Heart right ventricle (tissue), 16 donors: ENCODE data around the gene EYS. TPM values are rescaled to one million over a fixed set of nuclear protein-coding genes. Genes with fewer than 3 reads are reported as not detected.

Experiments used
- ATAC-seq, 8 donors: fragments of 200-7000 bp; cut with Tn5 transposase; one replicate each; pipeline ENCODE4 v1.9.1; 2020; ENCODE audit warnings: mild to moderate bottlenecking in 8 of 8, moderate library complexity in 8 of 8, moderate number of reproducible peaks in 1 of 8
- DNase-seq, 2 donors: peaks; one replicate each; pipeline ENCODE4 v3.0.0-alpha.2; 2020
- H3K27ac ChIP-seq, 10 donors: fragments of 200-600 bp; sonication (generic) in 2 of 10; one replicate each; pipeline versions ENCODE4 v1.5.0 to v1.8.0; 2020 to 2022; ENCODE audit warnings: mild to moderate bottlenecking in 3 of 10
- H3K27me3 ChIP-seq, 7 donors: fragments of 200-600 bp; one replicate each; pipeline ENCODE4 v1.8.0; 2021 to 2022; ENCODE audit warnings: mild to moderate bottlenecking in 2 of 7
- H3K36me3 ChIP-seq, 9 donors: fragments of 200-600 bp; sonication (generic) in 1 of 9; one replicate each; pipeline versions ENCODE4 v1.5.0 to v1.8.0; 2020 to 2022; ENCODE audit warnings: mild to moderate bottlenecking in 2 of 9
- H3K4me1 ChIP-seq, 9 donors: fragments of 200-600 bp; sonication (generic) in 1 of 9; one replicate each; pipeline versions ENCODE4 v1.5.0 to v1.8.0; 2020 to 2022; ENCODE audit warnings: mild to moderate bottlenecking in 4 of 9
- H3K4me3 ChIP-seq, 10 donors: fragments of 200-600 bp; sonication (generic) in 2 of 10; one replicate each; pipeline versions ENCODE4 v1.5.0 to v1.8.0; 2020 to 2022; ENCODE audit warnings: mild to moderate bottlenecking in 7 of 10, moderate library complexity in 2 of 10
- H3K9me3 ChIP-seq, 11 donors: fragments of 200-600 bp in 10 of 11; sonication (generic) in 2 of 11; one replicate each; pipeline versions ENCODE4 v1.5.0 to v1.8.0; 2013 to 2022; ENCODE audit warnings: mild to moderate bottlenecking in 2 of 11, control low read depth in 1 of 11, moderate library complexity in 1 of 11
- WGBS, 2 donors: extraction: QIAGEN DNeasy Blood & Tissue Kit; methylation state at CpG; one replicate each; pipeline ENCODE4 v1.1.7; 2013; ENCODE audit warnings: inconsistent platforms in 1 of 2; 5-methylcytosine and 5-hydroxymethylcytosine counted together
- intact Hi-C, 10 donors: fragments of 100-400 bp; cut with DNase I; formaldehyde crosslinking; loops; one replicate each; pipeline versions ENCODE4 v1.11.1 to v1.14.2; 2022
- polyA plus RNA-seq, 2 donors: library from polyadenylated mRNA; stranded (reverse); fragments of 200-250 nt; gene quantifications; one replicate each; pipeline ENCODE4 v1.2.3, GENCODE V29; 2013
- total RNA-seq, 10 donors: library from RNA; stranded (reverse); fragmentation: NEBNext Ultra II Directional in 3 of 10; extraction: Animal tissue kit (Norgen Biotek cat#: 25700) in 3 of 10; gene quantifications; one replicate each; pipeline versions ENCODE4 v1.2.1 to v1.2.4, GENCODE V29; 2021 to 2023
- TF ChIP-seq, protein P1 (sequence below), 9 donors: fragments of 200-600 bp; sonication (generic) in 2 of 9; IDR thresholded peaks; one replicate each; pipeline versions ENCODE4 v1.5.0 to v1.8.0; 2021 to 2022; ENCODE audit warnings: antibody characterized with exemption in 9 of 9, mild to moderate bottlenecking in 5 of 9, moderate library complexity in 1 of 9
- donor health status: Arrhythmogenic right ventricular cardiomyopathy.
- donor health status: ischemic (EF 13 %, LVEDD 7.1; RV severe dilation, severe dysfunction).
- donor health status: healthy with polysubstance abuse.
- donor health status: DM: no; HTN: yes; CAD: no.
- donor health status: DM: no; HTN: no; CAD: no.
- donor health status: ischemic (EF 25% LVEDD 6.9; RV normal size, moderate dysfunction).
- donor health status: ischemic (EF 25% LVEDD 5.7; RV mildly dilated, moderate dysfunction).
- donor health status: healthy.
- donor health status: DM: yes; HTN: yes; CAD: no.
- donor health status: Ischemic cardiomyopathy.
- donor health status: ischemic (EF 35%, LVEDD 5.7; RV mildly dilated, moderate dysfunction).
- donor health status: nonischemic (EF 11% LVEDD 7.7; RV severe dilation, severe dysfunction).
- donor health status: DM: yes; HTN: yes; CAD: no.
- donor health status: PGD.
- donor health status: ischemic (EF 29% LVEDD 5.4; RV normal size, mild dysfunction).
- donor health status: nonischemic (EF 23%, LVEDD 6.1; RV moderate dilation, normal function).

EYS gene
- total and polyA plus RNA-seq, 12 donors: 0.02 to 0.40 (median 0.18) TPM; not detected in 8

- intact Hi-C loops: no loop called here
- TF ChIP-seq, protein P1, sequence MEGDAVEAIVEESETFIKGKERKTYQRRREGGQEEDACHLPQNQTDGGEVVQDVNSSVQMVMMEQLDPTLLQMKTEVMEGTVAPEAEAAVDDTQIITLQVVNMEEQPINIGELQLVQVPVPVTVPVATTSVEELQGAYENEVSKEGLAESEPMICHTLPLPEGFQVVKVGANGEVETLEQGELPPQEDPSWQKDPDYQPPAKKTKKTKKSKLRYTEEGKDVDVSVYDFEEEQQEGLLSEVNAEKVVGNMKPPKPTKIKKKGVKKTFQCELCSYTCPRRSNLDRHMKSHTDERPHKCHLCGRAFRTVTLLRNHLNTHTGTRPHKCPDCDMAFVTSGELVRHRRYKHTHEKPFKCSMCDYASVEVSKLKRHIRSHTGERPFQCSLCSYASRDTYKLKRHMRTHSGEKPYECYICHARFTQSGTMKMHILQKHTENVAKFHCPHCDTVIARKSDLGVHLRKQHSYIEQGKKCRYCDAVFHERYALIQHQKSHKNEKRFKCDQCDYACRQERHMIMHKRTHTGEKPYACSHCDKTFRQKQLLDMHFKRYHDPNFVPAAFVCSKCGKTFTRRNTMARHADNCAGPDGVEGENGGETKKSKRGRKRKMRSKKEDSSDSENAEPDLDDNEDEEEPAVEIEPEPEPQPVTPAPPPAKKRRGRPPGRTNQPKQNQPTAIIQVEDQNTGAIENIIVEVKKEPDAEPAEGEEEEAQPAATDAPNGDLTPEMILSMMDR (IDR thresholded peaks at IDR 0.05): no peak
- 62 to 72% methylated on average over 2 of the region's 2 CpGs for WGBS, 2 donors
These were observed 1625.6 kb downstream of the EYS start for GRCh38 chr6:64081453-64081852.

DNA sequence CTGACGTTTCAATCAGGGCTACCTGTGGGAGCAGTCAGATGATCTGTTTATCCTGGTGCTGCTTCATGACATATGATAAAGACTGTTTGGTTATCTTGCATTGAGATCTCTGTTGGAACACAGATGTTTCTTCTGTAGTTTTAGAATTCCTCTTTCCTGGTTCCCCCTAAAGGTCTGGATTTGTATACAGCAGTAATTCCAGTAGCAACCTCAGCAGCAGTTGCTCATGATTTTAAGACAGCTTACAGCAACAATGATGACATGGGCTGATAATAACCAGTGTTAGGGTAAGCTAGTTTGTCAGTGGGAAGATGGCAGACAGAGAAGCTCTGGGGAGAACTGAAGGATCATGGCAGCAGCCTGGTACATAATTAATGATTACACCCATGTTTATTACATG, 1632.0 kb downstream of the EYS start:
- WGBS, 2 donors: 51 to 55% methylated on average over 1 of the region's 1 CpG
- H3K27me3 ChIP-seq: no peaks in the 10 kb centered on the region

More at GRCh38 chr6:64081453-64081852, 1625.6 kb downstream of the EYS start:
- Histone ChIP-seq H3K4me3 (no peak overlapping the region), H3K4me1 (no peaks in the 10 kb centered on the region), H3K27me3 (no peaks in the 10 kb centered on the region), H3K36me3 (no peaks in the 10 kb centered on the region), H3K9me3 (peaks cover 0 to 5% (median 0%) of the 10 kb centered on the region in 11 donors), H3K27ac (no peak overlapping the region)
- DNase-seq (no peak), ATAC-seq (no peak)

DNA sequence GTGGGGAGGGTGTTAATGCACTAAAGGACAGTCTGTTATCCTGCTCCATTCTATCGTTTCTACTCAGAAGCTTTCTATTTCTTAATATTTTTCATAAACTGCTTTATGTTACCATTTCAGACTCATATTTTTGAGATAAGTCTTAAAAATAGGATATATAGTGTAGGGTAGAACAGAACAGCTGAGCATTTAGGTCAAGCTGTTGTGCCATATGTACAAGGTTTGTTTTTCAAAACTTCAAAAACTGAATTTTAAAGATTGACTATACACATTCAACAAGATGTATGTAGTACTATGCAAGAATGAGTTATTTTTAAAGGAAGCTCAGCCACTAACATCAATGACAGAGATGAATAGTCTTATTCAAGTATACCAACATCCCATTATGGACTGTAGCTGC, 1634.3 kb downstream of the EYS start:
- H3K4me1 ChIP-seq: no peaks in the 10 kb centered on the region
- ATAC-seq: no peak
- WGBS, 2 donors: 88 to 95% methylated on average over 1 of the region's 1 CpG
- peaks cover 0 to 2% (median 0%) of the 10 kb centered on the region in 11 donors for H3K9me3 ChIP-seq
- H3K36me3 ChIP-seq: no peaks in the 10 kb centered on the region
- no peak overlapping the region for H3K27ac ChIP-seq
- intact Hi-C loops: no loop called here
- DNase-seq: no peak
- no peaks in the 10 kb centered on the region for H3K27me3 ChIP-seq
- H3K4me3 ChIP-seq: no peak overlapping the region
- TF ChIP-seq, protein P1 (IDR thresholded peaks at IDR 0.05): no peak

More for the DNA sequence above, 1632.0 kb downstream of the EYS start:
- H3K9me3 ChIP-seq: peaks cover 0 to 3% (median 0%) of the 10 kb centered on the region in 11 donors
- DNase-seq: no peak
- H3K4me3 ChIP-seq: no peak overlapping the region
- intact Hi-C loops: no loop called here
- H3K27ac ChIP-seq: no peak overlapping the region
- ATAC-seq: no peak
- no peaks in the 10 kb centered on the region for H3K4me1 ChIP-seq
- TF ChIP-seq, protein P1 (IDR thresholded peaks at IDR 0.05): no peak
- H3K36me3 ChIP-seq: no peaks in the 10 kb centered on the region

DNA sequence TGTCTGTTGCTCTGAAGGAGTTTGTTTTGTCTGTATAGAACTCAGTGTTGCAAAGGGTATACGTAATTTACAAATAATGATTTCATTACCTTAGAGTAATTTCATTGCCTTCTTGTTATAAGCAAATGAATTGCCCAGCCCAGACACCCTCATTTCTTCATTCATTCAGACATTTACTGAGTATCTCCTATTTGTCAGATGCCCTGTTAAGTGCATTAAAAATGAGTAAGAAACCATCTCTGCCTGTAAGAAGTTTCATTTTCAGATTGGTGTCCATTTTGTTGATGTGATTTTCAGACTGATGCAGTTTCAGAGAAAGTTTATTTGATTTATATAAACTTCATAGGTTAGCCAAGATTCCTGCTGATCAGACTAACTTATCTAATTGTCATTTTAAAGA, 1642.1 kb downstream of the EYS start:
- no peak for ATAC-seq
- Histone ChIP-seq H3K27ac (no peak overlapping the region), H3K4me1 (no peaks in the 10 kb centered on the region), H3K4me3 (no peak overlapping the region), H3K9me3 (peaks cover 0 to 7% (median 0%) of the 10 kb centered on the region in 11 donors), H3K27me3 (no peaks in the 10 kb centered on the region), H3K36me3 (no peaks in the 10 kb centered on the region)
- WGBS, 2 donors: 77 to 95% methylated on average over 1 of the region's 1 CpG
- DNase-seq: no peak
- intact Hi-C loops: no loop called here
- TF ChIP-seq, protein P1 (IDR thresholded peaks at IDR 0.05): no peak
